ENCODE measurements around the gene ARHGDIB. TPM values are rescaled to one million over a fixed set of nuclear protein-coding genes. Genes with fewer than 3 reads are reported as not detected.

ARHGDIB gene
- polyA plus RNA-seq, 1 donor = 36.6 TPM

GRCh38 chr12:14982562-14982961, 21.2 kb upstream of the ARHGDIB start:
- DNase-seq = no peak

GRCh38 chr12:14981049-14981448, 19.6 kb upstream of the ARHGDIB start:
- no peak for DNase-seq

DNA sequence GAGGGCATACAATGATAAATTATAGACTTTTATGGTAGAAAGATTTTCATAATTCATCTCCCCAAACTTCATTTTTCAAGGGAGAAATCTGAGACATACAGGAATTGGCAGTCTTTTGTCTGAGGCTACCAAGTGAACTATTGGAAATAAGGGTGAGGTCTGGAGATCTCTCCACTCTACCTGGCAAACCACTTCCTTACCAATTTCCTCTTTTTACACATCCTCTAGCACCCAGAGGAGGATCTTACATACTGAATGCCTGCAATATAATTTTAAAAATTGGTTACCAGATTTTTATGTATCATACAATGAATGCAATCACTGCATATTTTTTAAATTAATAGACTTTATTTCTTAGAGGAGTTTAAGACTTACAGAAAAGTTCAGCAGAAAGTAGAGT, 18.1 kb upstream of the ARHGDIB start:
- no peak for DNase-seq

DNA sequence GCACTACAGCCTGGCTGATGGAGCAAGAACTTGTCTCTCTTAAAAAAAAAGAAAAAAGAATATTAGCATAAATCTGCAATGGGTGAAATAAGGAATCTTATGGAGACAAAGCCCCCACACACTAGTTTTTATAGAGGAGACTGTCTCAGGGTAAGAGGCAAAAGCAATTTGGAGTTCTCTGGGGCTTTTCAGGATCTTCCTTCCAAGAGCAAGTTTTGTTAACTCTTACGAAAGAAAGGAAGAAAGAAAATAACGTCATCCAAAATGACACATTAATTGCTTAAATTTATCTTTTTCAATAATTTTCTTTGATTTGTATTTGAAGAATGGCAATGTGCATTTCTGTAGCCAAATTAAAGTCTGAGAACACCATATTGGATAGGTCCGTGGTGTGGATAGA, 15.3 kb upstream of the ARHGDIB start:
- DNase-seq = no peak

- no peak for DNase-seq
Observed at GRCh38 chr12:14975457-14975856, 14.1 kb upstream of the ARHGDIB start.

DNA sequence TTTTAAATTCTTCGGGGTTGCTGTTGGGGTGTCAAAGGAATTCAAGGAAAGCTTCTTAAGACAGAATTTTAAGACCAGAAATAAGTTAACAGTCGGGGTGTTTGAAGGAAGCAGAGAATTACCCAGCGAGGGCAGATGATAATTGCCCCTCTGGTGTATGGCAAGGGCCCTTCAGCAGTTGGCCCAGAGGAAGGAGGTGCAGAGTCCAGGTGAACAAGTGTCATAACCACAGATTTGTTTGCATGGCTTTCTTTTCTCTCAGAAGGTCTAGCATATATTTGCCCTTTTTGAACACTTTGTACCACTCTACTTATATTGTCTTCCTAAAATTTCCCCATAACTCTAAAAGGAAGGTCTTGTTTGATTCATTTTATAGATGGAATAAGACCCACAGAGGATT, 13.2 kb upstream of the ARHGDIB start:
- no peak for DNase-seq

- DNase-seq = no peak
Observed at GRCh38 chr12:14972816-14973215, 11.4 kb upstream of the ARHGDIB start, which contains the start of gene PDE6H. PDE6H (plus strand) TSS chr12:14973042; CDS start chr12:14978013, 4,971 bp downstream.

DNA sequence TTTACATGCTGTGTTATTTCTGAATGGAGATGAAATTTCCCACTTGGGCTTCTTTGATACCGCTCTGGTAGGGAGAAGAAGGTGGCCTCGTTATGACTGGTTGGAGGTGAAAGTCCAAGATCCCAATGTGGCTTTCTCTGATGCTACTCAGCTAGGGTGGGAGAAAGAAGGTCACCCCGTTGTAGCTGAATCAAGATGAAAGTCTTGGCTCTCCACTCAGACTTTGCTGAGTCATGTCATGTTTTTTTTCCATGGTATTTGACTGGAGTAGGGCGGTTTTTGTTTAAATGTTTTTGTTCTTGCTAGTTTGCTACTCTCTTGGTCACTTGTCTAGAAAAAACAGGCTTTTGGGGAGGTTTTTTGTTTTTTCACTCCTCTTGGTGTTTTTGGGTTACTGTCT, 9.1 kb upstream of the ARHGDIB start:
- no peak for DNase-seq

GRCh38 chr12:14968478-14968877, 7.1 kb upstream of the ARHGDIB start:
- no peak for DNase-seq

- DNase-seq = no peak
Observed at GRCh38 chr12:14965221-14965620, 3.8 kb upstream of the ARHGDIB start.

DNA sequence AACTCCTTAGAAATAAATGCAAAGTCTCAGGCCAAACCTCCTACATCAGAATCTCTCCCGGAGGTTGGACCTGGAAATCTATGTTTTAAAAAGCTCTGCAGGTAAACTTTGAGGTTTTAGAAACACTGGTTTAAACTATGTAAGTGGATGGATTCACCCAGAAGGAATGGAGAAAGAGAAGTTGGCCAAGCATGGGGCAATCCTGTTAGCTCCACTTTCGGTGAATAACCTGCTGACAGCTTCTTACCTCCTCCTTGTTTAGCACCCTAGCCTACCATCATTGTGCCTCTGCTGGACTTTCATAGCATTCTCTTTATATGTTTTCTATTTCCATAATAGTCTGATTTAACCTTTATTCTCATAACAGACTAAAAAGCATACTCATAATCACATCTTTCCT, 3.0 kb upstream of the ARHGDIB start:
- no peak for DNase-seq

DNA sequence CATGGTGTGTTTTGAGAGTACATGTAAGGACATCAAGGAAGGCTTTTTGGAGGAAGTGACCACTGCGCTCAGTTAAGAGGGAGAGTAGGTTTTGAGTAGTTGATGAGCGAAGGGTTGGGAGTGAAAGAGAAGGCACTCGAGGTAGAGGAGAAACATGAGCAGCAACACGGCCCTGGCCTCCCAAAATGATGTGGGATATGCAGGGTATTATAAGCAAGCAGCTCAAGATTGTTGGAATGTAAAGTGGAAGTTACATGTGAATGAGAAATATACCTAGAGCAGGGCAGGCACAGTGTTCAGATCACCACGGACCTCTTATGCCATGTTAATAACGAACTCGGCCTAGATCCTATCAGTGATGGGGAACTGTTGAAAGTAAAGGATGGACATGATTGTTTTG, 2.1 kb upstream of the ARHGDIB start:
- DNase-seq = no peak

DNA sequence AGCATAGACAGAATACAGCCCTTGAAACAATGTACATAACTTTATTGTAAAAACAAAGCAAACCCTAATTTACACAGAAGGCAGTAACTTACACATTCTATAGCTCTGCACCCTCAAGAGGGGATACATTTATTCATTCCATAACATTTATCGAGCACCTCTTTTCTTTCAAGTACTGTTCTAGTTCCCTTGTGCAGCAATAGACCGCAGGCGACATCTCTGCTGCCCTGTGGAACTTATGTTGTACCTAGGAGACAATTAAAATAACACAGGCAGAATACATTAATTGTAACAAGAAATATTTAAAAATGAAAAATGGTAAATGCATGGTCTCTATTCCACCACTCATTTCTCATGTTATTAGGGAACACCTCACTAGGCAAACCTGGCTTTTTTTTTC, 1.4 kb upstream of the ARHGDIB start:
- DNase-seq = no peak

- DNase-seq = no peak
Observed at GRCh38 chr12:14962153-14962539, 745 bp upstream of the ARHGDIB start.

DNA sequence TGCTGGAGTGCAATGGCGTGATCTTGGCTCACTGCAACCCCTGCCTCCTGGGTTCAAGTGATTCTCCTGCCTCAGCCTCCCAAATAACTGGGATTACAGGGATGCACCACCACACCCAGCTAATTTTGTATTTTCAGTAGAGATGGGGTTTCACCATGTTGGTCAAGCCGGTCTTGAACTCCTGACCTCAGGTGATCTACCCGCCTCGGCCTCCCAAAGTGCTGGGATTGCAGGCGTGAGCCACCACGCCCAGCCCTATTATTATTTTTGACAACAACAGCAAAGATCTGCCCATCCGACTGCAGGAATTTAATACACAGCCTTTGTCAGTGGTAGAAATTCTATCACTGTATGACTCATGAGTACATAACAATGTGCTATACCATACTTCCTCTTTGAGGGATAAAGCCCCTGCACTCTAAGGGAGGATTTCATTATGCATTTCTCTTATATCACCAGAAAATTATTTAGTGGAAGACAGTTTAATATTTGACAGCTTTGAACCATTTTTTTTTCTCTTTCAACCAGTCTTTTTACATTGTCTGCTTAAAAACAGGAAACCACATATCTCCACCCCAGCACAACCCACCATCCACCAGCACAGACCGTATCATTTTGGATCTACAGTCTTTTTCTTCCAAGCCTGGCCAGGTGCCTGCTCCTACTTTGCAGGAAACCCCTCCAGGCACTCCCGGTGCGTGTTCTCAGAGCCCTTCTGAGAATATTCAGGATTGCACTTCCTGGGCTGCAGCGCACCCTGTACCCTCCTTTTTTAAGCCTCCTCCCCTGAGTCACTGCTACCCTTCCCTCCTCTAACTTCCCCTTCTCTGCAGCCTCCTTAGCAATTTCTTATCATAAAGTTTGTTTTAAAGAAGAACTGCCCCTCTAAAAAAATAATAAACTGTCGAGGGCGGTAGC, 594 bp downstream of the ARHGDIB start:
- DNase-seq = no peak

- DNase-seq = no peak
Observed at GRCh38 chr12:14959916-14960496, 1.4 kb downstream of the ARHGDIB start.

DNA sequence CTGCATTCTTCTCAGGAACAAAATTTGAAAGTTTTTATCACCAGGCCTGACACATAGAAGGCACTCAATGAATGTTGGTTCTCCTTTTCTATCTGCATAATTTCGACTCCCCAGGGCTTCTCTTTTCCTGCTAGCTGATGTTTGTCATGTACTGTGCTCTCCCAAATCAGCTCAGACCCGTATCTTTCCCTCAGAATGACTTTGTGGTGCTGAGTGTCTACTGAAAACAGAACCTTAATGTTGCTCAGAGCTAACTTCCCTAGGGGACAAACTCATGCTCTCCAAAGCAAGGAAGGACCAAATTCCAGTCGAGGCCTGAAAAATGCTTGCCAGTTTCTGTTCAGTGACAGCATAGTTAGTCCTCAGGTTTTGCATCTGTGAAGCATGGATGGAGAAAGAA, 1.9 kb downstream of the ARHGDIB start:
- no peak for DNase-seq

DNA sequence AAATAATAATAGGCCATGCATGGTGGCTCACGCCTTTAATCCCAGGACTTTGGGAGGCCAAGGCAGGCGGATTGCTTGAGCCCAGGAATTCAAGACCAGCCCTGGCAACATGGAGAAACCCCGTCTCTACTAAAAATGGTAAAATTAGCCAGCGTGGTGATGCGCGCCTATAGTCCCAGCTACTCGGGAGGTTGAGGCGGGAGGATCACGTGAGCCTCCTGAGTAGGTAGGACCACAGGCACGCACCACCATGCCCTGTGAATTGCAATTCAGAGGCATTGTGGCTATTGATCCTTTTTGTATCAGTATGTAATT, 2.3 kb downstream of the ARHGDIB start:
- DNase-seq = no peak

DNA sequence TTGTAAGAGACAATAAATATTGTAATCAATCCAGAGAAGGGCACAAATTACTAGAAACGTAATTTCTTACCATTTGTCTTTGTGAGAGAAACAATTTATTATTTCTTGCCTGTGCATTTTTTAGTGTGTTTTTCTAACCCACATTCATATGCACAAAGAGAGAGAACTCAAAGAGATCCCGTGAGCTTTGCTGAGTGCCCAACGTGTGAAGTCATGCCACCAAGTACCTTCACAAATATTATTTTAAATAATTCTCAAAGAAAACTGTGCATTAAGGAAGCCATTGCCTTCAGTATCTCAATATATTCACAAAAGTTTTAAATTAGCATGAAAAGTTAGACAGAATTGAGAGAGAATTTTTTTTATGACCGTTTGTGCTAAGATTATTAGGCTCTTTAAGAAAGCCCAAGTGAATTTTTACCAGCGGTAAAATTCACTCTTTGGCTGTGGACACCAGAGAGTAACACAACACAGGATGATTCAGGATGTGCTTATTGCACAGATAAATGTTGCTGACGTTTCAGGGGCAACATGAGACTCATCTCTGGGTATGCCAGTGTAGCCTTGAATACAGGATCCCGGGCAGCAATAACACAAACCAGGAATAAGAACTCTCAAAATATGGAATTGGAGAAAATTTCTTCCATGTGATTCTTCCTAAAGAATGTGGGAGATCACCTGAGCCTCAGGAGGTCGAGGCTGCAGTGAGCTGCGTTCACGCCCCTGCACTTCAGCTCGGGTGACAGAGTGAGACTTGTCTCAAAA, 2.9 kb downstream of the ARHGDIB start:
- DNase-seq = no peak

- DNase-seq = no peak
Observed at GRCh38 chr12:14957551-14958168, 3.7 kb downstream of the ARHGDIB start.

- DNase-seq = no peak
Observed at GRCh38 chr12:14956905-14957304, 4.5 kb downstream of the ARHGDIB start.

DNA sequence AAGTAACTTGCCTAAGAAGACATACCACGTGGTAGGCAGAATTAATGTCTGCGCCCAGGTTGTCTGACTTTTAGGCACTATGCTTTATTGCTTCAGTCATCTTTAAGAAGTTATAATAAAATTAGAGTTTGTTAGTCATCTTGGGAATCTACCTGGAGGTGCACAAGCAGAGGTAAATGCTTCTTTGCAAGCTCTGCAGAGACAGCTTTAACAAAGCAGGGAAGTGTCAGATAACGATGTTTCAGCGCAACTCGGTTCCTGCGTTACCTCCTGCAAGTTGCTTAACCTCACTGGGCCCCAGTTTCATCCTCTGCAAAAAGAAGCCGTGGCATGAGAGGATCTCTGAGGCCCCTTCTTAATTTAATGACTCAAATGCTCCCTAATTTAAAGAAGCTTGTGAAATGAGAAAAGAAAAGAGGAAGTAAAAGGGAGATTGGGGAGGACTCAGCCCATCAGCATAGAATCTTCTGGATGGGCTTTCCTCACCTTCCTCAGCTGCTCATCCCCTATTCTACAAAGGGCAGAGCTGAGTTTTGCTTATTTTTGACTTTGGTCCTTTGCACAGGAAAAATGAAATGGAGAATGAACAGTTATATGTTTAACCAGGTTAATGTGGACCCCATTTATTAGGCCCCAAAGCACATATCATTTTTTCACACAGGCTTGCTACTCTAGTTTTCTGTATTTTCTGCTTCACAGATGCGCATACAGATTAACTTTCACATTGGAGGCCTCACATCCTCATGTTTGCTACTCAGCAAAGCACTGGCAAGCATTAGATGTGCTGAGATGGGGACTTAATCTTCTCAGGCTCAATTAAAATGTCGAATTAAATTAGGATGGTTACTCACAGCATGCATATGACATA, 5.1 kb downstream of the ARHGDIB start:
- DNase-seq = no peak

All from hindlimb muscle (tissue), 1 donor.